Naive thymus-derived CD4-positive, alpha-beta T cell (primary cell): ENCODE results near the gene MYL4. TPM values are rescaled to one million over a fixed set of nuclear protein-coding genes. Genes with fewer than 3 reads are reported as not detected.
"Not testable (repeated sequence)": the region's sequence is repeated elsewhere in the genome, so short reads cannot be mapped to it uniquely, and the experiment has no call there.

Source experiments
- ATAC-seq: fragments of 150-1000 bp; cut with Tn5 transposase; 2 replicates; pipeline ENCODE4 v1.10.0; 2021; ENCODE audit warnings: mild to moderate bottlenecking, moderate library complexity
- CTCF ChIA-PET: fragments of 350-600 bp; sonication (Branson Sonifier 250); formaldehyde crosslinking; loops from one replicate; lab custom pipeline; 2021; ENCODE audit warnings: antibody characterized with exemption; lab: Charles Lee
- POLR2A ChIA-PET: fragments of 350-600 bp; sonication (Branson Sonifier 250); formaldehyde crosslinking; loops from one replicate; lab custom pipeline; 2021; ENCODE audit warnings: antibody characterized with exemption, inconsistent platforms; lab: Charles Lee
- DNase-seq, 9 donors: peaks; one replicate each; pipeline versions ENCODE4 v3.0.0 to v3.0.0-alpha.2; 2020 to 2022; ENCODE audit warnings: mixed read lengths in 1 of 9
- H3K27ac ChIP-seq: one replicate; pipeline ENCODE4 v1.7.0; 2013; ENCODE audit warnings: mild to moderate bottlenecking, low read depth, low read length, moderate library complexity
- H3K27me3 ChIP-seq, 2 donors: one replicate each; pipeline ENCODE4 v1.7.0; 2013; ENCODE audit warnings: low read length in 2 of 2, mild to moderate bottlenecking in 2 of 2, moderate library complexity in 2 of 2; ENCODE audit not compliant: control insufficient read depth in 2 of 2, insufficient read depth in 2 of 2
- H3K36me3 ChIP-seq, 3 experiments: 1 replicate in 2 of 3; 2 replicates in 1 of 3; pipeline ENCODE4 v1.7.0; 2013; ENCODE audit warnings: low read length in 3 of 3, mild to moderate bottlenecking in 3 of 3, moderate library complexity in 1 of 3; ENCODE audit not compliant: insufficient read depth in 3 of 3, control insufficient read depth in 2 of 3
- H3K4me1 ChIP-seq, 2 donors: one replicate each; pipeline ENCODE4 v1.7.0; 2013; ENCODE audit warnings: low read length in 2 of 2, mild to moderate bottlenecking in 2 of 2, moderate library complexity in 1 of 2; ENCODE audit not compliant: control insufficient read depth in 2 of 2, insufficient read depth in 2 of 2
- H3K4me3 ChIP-seq: 2 replicates; pipeline ENCODE4 v1.7.0; 2013; ENCODE audit warnings: mild to moderate bottlenecking, low read length
- H3K9me3 ChIP-seq, 3 experiments: 1 replicate in 2 of 3; 2 replicates in 1 of 3; pipeline ENCODE4 v1.7.0; 2013; ENCODE audit warnings: low read length in 3 of 3; ENCODE audit not compliant: control insufficient read depth in 2 of 3
- H3K27ac Mint-ChIP-seq, 9 donors: one replicate each; pipeline ENCODE4 v1.8.0; 2020 to 2022; ENCODE audit warnings: mixed read lengths in 9 of 9, mild to moderate bottlenecking in 8 of 9, moderate library complexity in 5 of 9, inconsistent platforms in 2 of 9
- H3K27me3 Mint-ChIP-seq, 5 donors: one replicate each; pipeline ENCODE4 v1.8.0; 2021 to 2022; ENCODE audit warnings: mixed read lengths in 5 of 5, mild to moderate bottlenecking in 1 of 5
- H3K36me3 Mint-ChIP-seq, 5 donors: one replicate each; pipeline ENCODE4 v1.8.0; 2020 to 2022; ENCODE audit warnings: mixed read lengths in 5 of 5, mild to moderate bottlenecking in 3 of 5, inconsistent platforms in 1 of 5
- H3K4me1 Mint-ChIP-seq, 7 donors: one replicate each; pipeline ENCODE4 v1.8.0; 2020 to 2022; ENCODE audit warnings: mixed read lengths in 7 of 7, mild to moderate bottlenecking in 3 of 7, inconsistent platforms in 1 of 7
- H3K4me3 Mint-ChIP-seq, 10 donors: one replicate each; pipeline ENCODE4 v1.8.0; 2020 to 2022; ENCODE audit warnings: mild to moderate bottlenecking in 10 of 10, mixed read lengths in 10 of 10, moderate library complexity in 6 of 10, inconsistent platforms in 2 of 10
- H3K9me3 Mint-ChIP-seq, 11 donors: one replicate each; pipeline ENCODE4 v1.8.0; 2020 to 2022; ENCODE audit warnings: mixed read lengths in 11 of 11, mild to moderate bottlenecking in 4 of 11, inconsistent platforms in 1 of 11, moderate library complexity in 1 of 11
- intact Hi-C, 2 donors: fragments of 100-400 bp; cut with micrococcal nuclease; formaldehyde crosslinking; loops; one replicate each; pipeline ENCODE4 v1.15.1; 2023
- polyA plus RNA-seq, 2 donors: library from polyadenylated mRNA; unstranded; fragments of 300-500 nt; fragmentation: Illumina TruSeq; gene quantifications; one replicate each; pipeline ENCODE4 v1.2.3, GENCODE V29; 2021
- total RNA-seq, 6 experiments: library from RNA in 5 of 6; stranded (reverse) in 5 of 6; gene quantifications; 1 replicate in 5 of 6; 2 replicates in 1 of 6; pipeline ENCODE4 v1.2.3 and lab custom pipeline; 2021 to 2026

The MYL4 gene
- total RNA-seq (not detected), polyA plus RNA-seq (not detected), total RNA-seq (lab: John Stamatoyannopoulos, UW) (not detected)

DNA sequence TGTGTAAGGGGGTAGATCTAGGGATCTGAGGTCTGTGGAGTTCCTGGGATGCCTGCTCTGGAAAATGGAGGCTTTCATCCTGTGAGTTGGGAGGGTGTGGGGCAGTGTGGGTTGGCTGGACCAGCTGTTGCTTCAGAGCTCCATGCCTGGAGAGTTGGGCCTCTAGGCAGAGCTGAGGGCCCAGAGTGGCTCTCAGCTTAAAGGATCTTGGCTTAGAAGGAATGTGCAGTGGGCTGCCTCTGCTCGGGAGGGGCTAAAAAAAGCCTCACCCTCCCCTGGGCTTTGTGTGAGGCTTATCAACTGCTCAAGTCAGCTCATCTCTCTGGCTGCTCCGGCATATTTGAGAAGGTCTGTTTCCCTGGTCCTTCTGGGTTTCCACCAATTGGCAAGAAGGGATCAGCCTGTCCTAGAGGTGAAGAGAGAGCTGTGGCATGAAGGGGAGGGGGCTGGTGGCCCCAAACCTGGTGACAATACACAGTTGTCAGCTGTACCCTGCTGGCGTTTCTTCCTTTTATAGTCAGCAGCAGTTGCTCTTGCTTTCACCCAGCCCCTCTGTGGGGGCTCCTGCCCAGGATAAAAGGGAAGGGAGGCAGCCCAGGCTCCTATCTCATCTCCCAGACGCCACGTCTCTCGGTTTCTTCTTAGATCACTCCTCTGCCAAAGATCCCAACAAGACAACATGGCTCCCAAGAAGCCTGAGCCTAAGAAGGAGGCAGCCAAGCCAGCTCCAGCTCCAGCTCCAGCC lies at the start of gene MYL4:
TSS of gene MYL4 (plus strand) at position 605 of the 745 bp plus-strand sequence. CDS start at position 680, 75 bp downstream.
- H3K27ac ChIP-seq, result no peak within 1 kb of the TSS
- H3K4me3 ChIP-seq, result no peak within 1 kb of the TSS
- no peaks in the 10 kb centered on the region for H3K9me3 ChIP-seq
- Mint-ChIP-seq H3K27me3 (peaks cover 0 to 19% (median 0%) of the 10 kb centered on the region in 5 donors), H3K27ac (peak within 1 kb of the TSS in 6 of 9 donors; percentile 3 to 94 (median 42)), H3K36me3 (no peaks in the 10 kb centered on the region), H3K4me1 (peaks cover 21 to 43% (median 37%) of the 10 kb centered on the region in 7 donors), H3K9me3 (no peaks in the 10 kb centered on the region), H3K4me3 (no peak within 1 kb of the TSS)
- ATAC-seq (no peak), DNase-seq (no peak)
- H3K4me1 ChIP-seq, result peaks cover 25 to 30% of the 10 kb centered on the region in 2 donors
- POLR2A ChIA-PET, result no interaction called here
- H3K36me3 ChIP-seq, result no peaks in the 10 kb centered on the region
- CTCF ChIA-PET, result interaction anchor here (0.5 to 0.8 kb wide), 2 partner anchors 24 to 34 kb away, joined by 3 to 5 read pairs; no protein-coding TSS in a partner anchor
- intact Hi-C loops, result no loop called here
- no peaks in the 10 kb centered on the region for H3K27me3 ChIP-seq

DNA sequence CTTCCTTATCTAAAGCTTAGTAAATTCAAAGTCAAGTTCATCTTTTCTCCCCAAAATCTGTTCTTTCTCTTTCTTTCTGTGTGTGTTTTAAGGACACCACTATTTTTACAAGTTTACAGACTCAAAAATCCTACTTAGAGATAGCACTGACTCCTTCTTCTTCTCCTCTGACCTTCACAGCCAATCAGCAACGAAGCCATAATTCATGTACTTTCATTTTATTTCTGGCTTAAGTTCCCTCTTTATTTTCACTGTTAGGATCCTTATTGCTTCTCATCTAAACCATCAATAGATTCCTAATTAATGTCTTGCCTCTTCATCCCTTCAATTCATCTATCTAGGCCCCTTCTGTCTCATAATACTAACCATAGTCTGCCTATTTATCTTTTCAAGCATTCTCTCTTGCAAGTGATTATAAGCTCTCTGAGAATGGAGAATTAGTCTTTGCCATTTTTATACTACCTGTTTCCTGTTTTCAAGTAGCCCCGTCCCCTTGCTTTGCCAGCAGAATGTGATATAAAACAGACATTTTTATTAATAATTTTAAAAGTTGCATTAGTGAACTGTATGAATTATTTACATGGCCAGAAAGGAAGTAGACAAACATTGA lies 47.0 kb upstream of the MYL4 start:
- CTCF ChIA-PET, result interaction anchor here (0.6 kb wide), 1 partner anchor 152 kb away, joined by 3 read pairs; no protein-coding TSS in a partner anchor
- peak overlapping the region; percentile 8 to 64 (median 39) for H3K27ac Mint-ChIP-seq
- peaks cover 0 to 30% (median 13%) of the 10 kb centered on the region in 5 donors for H3K36me3 Mint-ChIP-seq

DNA sequence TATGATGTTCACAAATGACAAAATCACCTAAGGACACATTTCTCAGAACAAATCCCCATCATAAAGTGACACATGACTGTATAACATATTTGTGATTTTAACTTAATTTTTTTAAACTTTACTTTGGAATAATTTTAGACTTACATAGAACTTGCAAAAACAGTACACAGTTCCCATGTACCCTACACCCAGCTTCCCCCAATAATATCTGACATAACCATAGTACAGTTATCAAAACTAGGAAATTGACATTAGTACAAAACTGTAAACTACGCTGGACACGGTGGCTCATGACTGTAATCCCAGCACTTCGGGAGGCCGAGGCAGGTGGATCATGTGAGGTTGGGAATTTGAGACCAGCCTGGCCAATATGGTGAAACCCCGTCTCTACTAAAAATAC lies 44.9 kb upstream of the MYL4 start:
- Histone ChIP-seq H3K27ac (no peak overlapping the region), H3K9me3 (no peaks in the 10 kb centered on the region), H3K36me3 (peaks cover 6 to 51% (median 6%) of the 10 kb centered on the region in 3 experiments), H3K4me3 (no peak overlapping the region), H3K27me3 (no peaks in the 10 kb centered on the region), H3K4me1 (no peaks in the 10 kb centered on the region)
- Mint-ChIP-seq H3K4me1 (peaks cover 11 to 26% (median 17%) of the 10 kb centered on the region in 7 donors), H3K9me3 (no peaks in the 10 kb centered on the region), H3K27me3 (no peaks in the 10 kb centered on the region), H3K36me3 (peaks cover 0 to 40% (median 25%) of the 10 kb centered on the region in 5 donors), H3K4me3 (no peak overlapping the region), H3K27ac (no peak overlapping the region)
- ATAC-seq (no peak), DNase-seq (no peak)
- ChIA-PET CTCF (no interaction called here), POLR2A (no interaction called here)
- intact Hi-C loops, result no loop called here

More for the DNA sequence above, 47.0 kb upstream of the MYL4 start:
- H3K4me1 Mint-ChIP-seq, result peaks cover 11 to 21% (median 15%) of the 10 kb centered on the region in 7 donors
- H3K27ac ChIP-seq, result no peak overlapping the region
- no peak overlapping the region for H3K4me3 ChIP-seq
- H3K9me3 ChIP-seq, result no peaks in the 10 kb centered on the region
- intact Hi-C loops, result no loop called here
- DNase-seq (no peak), ATAC-seq (no peak)
- no peaks in the 10 kb centered on the region for H3K27me3 ChIP-seq
- peak overlapping the region in 8 of 10 donors; percentile 3 to 68 (median 24) for H3K4me3 Mint-ChIP-seq
- H3K9me3 Mint-ChIP-seq, result no peaks in the 10 kb centered on the region
- H3K4me1 ChIP-seq, result no peaks in the 10 kb centered on the region
- POLR2A ChIA-PET, result interaction anchor here (0.6 to 0.7 kb wide), 2 partner anchors 59 to 88 kb away, joined by 3 read pairs; no protein-coding TSS in a partner anchor
- H3K36me3 ChIP-seq, result peaks cover 0 to 44% (median 0%) of the 10 kb centered on the region in 3 experiments
- no peaks in the 10 kb centered on the region for H3K27me3 Mint-ChIP-seq

DNA sequence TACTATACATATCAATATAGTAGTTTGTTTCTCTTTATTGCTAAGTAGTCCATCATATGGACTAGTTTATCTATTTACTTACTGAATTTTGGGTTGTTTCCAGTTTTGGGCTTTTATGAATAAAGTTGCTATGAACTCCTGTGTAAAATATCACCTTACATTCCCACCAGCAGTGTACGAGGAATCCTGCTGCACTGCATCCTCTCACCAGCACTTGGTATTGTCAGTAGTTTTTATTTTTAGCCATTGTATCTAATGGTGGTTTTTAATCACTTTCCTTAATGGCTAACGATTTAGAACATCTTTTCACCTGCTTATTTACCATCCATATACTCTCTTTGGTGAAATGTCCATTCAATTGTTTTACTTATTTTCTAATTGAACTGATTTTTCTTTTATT lies 44.0 kb upstream of the MYL4 start:
- ATAC-seq, result no peak
- H3K4me1 ChIP-seq, result no peaks in the 10 kb centered on the region
- Mint-ChIP-seq H3K27me3 (no peaks in the 10 kb centered on the region), H3K4me3 (no peak overlapping the region), H3K9me3 (no peaks in the 10 kb centered on the region), H3K4me1 (peaks cover 13 to 29% (median 17%) of the 10 kb centered on the region in 7 donors), H3K27ac (peak overlapping the region in 2 of 9 donors; percentile 42 to 57), H3K36me3 (peaks cover 0 to 36% (median 27%) of the 10 kb centered on the region in 5 donors)
- ChIA-PET CTCF (interaction anchor here (0.6 kb wide), 1 partner anchor 16 kb away, joined by 3 read pairs; no protein-coding TSS in a partner anchor), POLR2A (no interaction called here)
- H3K27ac ChIP-seq, result no peak overlapping the region
- H3K4me3 ChIP-seq, result no peak overlapping the region
- intact Hi-C loops, result no loop called here
- no peaks in the 10 kb centered on the region for H3K9me3 ChIP-seq
- H3K36me3 ChIP-seq, result peaks cover 6 to 50% (median 6%) of the 10 kb centered on the region in 3 experiments
- no peaks in the 10 kb centered on the region for H3K27me3 ChIP-seq
- DNase-seq, result no peak

DNA sequence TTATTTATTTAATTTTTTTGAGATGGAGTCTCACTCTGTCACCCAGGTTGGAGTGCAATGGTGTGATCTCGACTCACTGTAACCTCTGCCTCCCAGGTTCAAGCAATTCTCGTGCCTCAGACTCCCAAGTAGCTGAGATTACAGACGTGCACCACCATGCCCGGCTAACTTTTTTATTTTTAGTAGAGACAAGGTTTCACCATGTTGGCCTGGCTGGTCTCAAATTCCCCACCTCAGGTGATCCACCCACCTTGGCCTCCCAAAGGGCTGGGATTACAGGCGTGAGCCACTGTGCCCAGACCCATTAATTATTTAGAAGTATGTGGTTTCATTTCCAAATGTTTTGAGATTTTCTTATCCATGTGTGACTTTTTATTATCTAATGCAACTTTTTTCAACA lies 42.3 kb upstream of the MYL4 start:
- H3K9me3 ChIP-seq, H3K4me3 Mint-ChIP-seq, DNase-seq, H3K9me3 Mint-ChIP-seq, H3K27ac ChIP-seq, H3K4me3 ChIP-seq, H3K4me1 ChIP-seq, H3K27me3 ChIP-seq, POLR2A ChIA-PET, intact Hi-C loops, CTCF ChIA-PET, ATAC-seq, H3K27me3 Mint-ChIP-seq: not testable (repeated sequence)
- H3K36me3 Mint-ChIP-seq, result peaks cover 0 to 34% (median 26%) of the 10 kb centered on the region in 5 donors
- H3K27ac Mint-ChIP-seq, result peak overlapping the region in 1 of 9 donors; percentile 11
- H3K36me3 ChIP-seq, result peaks cover 6 to 41% (median 6%) of the 10 kb centered on the region in 3 experiments
- peaks cover 20 to 32% (median 21%) of the 10 kb centered on the region in 7 donors for H3K4me1 Mint-ChIP-seq

DNA sequence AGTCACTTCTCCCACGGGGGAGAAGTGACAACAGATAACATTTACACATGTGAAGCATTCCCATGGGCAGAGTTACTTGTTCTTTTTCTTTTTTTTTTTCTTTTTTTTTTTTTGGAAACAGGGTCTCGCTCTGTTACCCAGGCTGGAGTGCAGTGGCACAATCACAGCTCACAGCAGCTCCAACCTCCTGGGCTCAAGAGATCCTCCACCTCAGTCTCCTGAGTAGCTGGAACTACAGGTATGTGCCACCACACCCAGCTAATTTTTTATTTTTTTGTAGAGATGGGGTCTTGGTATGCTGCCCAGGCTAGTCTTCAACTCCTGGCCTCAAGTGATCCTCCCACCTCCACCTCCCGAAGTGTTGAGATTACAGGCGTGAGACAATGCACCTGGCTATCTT lies 40.3 kb upstream of the MYL4 start:
- CTCF ChIA-PET, result interaction anchor here (0.6 kb wide), 1 partner anchor 60 kb away, joined by 3 read pairs; no protein-coding TSS in a partner anchor
- H3K4me3 ChIP-seq, H3K9me3 Mint-ChIP-seq, POLR2A ChIA-PET, intact Hi-C loops, H3K27me3 ChIP-seq, H3K27ac ChIP-seq, H3K9me3 ChIP-seq, ATAC-seq, H3K4me3 Mint-ChIP-seq, H3K4me1 ChIP-seq, H3K27me3 Mint-ChIP-seq, H3K27ac Mint-ChIP-seq, DNase-seq: not testable (repeated sequence)
- Mint-ChIP-seq H3K4me1 (peaks cover 13 to 30% (median 18%) of the 10 kb centered on the region in 7 donors), H3K36me3 (peaks cover 0 to 29% (median 21%) of the 10 kb centered on the region in 5 donors)
- H3K36me3 ChIP-seq, result peaks cover 6 to 40% (median 6%) of the 10 kb centered on the region in 3 experiments
